T-helper 1 cell (primary cell): ENCODE data around the gene DDX23.
"Not testable (repeated sequence)": the region's sequence is repeated elsewhere in the genome, so short reads cannot be mapped to it uniquely, and the experiment has no call there.

Experiments
- DNase-seq, 5 donors: peaks; one replicate each; pipeline ENCODE4 v3.0.0-alpha.2; 2012 to 2020

Gene DDX23

DNA sequence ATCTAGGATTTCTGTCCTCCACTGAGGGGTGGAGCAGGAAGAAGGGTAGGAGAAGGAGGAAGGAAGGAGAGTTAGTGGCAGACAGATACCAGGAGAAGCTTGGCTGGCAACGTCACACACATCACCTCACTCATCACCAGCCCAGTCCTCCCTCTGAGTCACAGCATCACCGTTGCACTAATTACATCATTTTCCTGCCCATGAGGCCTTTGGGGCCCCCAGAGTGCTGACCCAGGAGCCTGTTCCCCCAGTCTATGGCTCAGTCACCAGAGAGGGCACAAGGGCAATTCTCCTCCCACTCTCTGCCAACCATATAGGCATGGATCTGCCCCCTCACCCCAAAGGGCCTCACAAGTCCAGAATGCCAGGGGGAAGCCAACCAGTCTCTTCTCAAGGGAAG lies 9.1 kb upstream of the DDX23 start:
- peak in 1 of 5 donors; percentile 20 for DNase-seq

DNA sequence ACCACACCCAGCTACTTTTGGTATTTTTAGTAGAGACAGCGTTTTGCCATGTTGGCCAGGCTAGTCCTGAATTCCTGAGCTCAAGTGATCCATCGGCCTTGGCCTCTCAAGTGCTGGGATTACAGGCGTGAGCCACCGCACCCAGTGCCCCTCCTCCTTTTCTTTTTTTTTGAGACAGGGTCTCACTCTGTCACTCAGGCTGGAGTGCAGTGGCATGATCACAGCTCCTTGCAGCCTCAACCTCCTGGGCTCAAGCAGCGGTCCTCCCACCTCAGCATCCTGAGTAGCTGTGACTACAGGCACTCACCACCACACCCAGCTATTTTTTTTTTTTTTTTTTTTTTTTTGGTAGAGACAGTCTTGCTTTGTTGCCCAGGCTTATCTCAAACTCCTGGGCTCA lies 8.3 kb upstream of the DDX23 start:
- DNase-seq: not testable (repeated sequence)

DNA sequence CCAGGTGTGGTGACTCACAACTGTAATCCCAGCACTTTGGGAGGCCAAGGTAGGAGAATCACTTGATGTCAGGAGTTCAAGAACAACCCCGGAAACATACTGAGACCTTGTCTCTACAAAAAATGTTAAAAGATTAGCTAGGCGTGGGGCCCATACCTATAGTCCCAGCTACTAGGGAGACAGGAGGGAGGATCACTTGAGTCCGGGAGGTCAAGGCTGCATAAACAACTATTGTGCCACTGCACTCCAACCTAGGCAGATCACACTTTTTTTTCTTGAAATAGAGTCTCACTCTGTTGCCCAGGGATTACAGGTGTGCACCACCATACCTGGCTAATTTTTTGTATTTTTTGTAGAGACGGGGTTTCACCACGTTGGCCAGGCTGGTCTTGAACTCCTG lies 7.6 kb upstream of the DDX23 start:
- DNase-seq: no peak

DNA sequence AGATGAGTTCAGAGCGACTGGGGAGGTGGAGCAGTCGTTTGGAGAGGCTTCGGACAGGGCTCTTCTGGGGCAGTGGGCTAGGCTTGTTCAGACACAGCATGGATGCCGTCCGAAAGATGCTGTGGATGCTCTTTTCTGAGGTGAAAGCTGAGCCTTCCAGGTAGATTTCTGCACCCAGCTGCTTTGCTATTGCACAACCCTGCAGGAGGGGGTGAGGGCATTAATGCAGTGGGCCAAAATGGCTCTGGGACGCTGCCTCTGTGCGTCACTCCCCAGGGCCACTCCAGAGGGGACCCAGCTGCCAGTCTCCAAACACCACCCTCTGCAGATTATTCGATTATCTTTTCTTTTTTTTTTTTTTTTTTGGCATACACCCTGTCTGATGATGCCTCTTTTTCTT lies 6.1 kb upstream of the DDX23 start:
- DNase-seq: no peak

DNA sequence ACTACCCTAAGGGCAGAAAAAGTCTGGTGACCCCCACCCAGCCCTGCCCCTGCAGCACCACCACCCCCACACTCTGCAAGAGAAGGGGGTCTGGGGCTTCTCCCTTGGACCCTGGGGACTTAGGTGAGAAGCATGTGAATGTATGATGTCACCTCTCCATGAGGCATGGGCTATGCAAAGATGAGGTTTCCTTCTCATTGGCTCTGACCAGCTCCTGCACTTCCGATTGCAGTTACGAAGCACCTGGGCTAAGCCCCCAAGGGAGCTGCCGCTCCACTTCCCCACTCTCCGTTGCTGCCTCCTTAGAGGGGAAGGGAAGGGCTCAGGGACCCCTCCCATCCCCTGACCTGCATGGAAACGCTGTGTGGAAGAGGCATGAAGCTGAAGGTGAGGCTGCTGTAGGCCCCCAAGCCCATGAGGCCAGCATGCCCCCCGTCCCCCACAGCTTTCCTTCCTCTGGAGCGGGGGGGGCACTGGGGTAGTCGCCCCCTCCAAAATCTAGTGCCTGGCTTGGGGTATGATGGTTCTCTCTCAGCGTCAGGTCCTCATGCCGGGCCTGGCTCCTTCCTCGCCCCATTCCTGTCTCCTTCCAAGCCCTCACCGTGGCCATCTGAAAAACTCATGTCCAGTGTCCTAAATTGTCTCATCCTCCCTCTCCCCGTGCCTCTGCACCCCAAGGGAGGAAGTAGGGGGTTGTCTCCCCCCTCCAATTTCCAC lies 5.5 kb upstream of the DDX23 start:
- no peak for DNase-seq

DNA sequence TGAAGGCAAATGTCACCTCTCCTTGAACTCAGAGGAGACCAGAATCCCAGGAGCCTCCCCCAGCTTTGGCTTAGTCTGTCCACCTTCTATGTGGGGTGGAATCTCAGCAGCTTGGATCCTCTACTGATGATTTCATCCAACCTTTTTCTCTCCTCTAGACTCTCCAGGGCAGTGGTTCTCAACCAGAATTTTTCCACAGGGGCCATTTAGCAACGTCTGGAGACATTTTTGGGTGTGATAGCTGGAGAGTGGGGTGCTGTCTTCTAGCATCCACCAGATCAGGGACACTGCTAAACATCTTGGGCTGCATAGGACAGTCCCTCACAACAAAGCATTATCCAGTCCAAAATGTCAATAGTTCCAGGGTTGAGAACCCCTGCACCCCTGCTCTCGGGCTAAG lies 4.4 kb upstream of the DDX23 start:
- DNase-seq: no peak

DNA sequence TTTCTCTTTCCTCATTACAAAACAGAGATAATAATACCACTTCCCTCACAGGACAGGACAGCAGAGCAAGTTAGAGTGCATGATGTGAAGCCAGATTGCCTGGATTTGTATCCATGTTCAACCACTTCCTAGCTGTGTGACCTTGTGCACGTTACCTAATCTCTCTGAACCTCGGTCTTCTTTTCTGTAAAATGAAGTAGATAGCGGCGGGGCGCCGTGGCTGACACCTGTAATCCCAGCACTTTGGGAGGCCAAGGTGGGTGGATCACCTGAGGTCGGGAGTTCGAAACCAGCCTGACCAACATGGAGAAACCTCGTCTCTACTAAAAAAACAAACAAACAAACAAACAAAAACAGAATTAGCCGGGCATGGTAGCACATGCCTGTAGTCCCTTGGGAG lies 3.0 kb upstream of the DDX23 start:
- DNase-seq: not testable (repeated sequence)

DNA sequence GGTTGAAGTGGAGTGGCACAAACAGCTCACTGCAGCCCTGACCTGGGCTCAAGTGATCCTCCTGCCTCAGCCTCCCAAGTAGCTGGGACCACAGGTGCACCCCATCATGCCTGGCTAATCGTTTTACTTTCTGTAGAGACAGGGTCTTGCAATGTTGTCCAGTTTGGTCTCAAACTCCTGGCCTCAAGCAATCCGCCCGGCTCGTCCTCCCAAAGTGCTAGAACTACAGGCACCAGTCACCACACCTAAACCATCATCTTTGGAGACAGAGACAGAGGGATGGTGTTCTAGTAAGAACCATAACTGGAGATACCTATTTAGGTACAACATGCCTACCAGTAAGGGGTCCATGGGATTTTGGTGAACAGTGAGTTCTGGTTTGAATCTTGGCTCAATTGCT lies 2.5 kb upstream of the DDX23 start:
- no peak for DNase-seq

DNA sequence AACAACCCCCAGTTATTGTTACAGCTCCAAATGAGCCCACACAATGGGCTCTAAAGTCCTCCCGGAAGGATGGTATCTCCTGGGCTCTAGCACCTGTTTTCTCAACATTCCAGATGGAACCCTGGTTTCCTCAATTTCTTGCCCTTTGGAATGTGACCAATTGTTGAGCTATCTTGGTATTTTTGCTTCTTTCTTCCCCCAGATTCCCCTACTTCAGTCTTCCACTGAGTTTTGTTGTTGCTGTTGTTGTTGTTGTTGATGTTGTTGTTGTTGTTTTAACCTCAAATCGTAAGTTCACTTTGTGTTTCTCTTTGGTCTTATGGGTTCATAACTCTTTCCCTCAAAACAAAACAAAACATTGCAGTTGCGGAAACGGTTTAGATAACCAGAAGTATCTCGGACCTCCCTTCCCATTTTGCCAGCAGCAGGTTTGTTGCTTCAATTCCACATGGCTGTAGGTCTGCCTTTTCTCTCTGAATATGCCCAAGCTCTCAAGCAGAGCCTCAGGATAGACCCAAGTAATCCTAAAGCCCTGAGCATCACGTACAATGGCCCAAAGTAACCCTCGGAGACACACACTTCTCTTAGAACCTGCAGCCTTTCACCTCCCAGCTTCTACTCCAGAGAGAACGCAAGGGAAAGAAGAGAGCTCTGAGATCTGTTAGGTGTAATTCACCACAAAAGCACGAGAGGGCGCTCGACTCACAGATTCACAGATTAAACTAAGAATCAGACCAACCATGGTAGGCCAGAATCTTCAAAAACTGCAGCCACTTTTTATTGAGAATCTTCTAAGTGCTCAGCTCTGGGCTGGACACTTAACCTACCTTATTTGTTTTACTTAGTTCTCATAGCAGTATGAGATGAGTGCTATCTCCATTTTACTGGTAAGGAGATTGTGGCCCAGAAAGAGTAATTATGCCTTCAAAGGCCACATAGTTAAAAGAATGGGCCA lies 1.0 kb upstream of the DDX23 start:
- DNase-seq: peak; percentile 60 to 89 (median 86)

DNA sequence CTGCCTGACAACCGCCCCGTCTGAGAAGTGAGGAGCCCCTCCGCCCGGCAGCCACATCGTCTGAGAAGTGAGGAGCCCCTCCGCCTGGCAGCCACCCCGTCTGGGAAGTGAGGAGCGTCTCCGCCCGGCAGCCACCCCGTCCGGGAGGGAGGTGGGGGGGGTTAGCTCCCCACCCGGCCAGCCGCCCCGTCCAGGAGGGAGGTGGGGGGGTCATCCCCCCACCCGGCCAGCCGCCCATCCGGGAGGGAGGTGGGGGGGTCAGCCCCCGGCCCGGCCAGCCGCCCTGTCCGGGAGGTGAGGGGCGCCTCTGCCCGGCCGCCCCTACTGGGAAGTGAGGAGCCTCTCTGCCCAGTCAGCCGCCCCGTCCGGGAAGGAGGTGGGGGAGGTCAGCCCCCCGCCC lies 9.9 kb downstream of the DDX23 start:
- not testable (repeated sequence) for DNase-seq

DNA sequence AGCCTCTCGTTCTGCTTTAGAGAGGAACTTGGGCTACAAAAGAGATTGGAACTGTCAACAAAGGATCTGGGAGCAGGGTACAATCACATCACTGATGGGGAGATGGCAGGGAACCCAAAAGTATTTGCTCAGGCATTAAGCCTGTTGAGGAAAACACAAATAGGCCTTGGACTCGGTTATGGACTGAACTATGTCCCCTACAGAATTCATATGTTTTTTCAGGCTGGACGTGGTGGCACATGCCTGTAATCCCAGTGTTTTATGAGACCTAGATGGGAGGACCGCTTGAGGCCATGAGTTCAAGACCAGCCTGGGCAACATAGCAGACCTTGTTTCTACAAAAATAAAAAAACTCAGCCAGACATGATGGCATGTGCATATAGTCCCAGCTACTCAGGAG lies 13.9 kb downstream of the DDX23 start:
- no peak for DNase-seq

DNA sequence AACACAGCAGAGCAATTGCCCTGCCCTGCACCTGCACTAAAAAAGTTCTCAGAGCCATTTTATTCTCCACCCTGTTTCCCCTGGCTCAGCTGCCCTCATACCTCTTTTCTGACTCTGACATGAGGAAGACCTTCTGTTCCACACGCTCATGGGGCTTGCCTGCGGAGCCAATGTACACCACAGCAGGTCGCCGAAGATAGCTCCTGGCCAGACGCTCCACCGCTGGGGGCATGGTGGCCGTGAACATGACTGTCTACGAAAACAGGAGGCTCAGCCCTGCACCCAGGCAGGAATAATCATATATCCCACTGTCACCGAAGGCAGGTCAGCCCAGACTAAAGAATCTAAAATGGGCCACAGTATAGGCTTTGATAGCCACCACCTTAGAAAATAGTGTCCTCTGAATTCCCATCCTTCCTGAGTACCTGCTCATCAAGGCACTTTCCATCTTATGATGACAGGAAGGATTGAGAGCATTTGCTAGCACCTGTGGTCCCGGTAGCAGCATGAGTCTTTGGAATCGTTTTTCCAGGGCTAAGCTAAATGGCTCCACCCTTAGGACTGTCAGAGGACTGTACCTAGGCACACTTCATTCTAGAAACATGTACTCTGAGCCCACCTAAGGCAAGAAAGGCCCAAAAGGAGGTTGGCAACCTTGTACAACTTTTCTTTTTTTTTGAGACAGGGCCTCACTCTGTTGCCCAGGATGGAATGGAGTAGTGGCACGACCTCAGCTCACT lies 19.5 kb downstream of the DDX23 start:
- no peak for DNase-seq

DNA sequence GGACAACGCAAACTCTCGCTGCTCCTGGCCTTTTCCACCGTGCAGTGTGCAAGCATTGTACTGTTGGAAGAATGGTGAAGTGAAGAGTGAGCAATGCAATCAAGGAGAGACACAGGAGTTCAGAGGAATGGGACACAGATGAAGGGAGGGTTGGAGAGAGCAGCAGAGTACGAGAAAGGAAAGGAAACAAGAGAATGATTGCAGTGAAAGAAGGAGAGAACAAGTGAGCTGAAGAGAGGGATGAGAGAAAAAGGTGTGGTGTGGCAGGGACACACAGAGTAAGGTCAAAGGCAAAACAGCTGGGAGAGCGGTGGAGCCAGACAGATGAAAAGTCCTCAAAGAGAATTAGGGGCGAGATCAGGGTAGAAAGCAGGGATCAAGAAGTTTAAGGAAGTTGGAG lies 20.7 kb downstream of the DDX23 start:
- no peak for DNase-seq

DNA sequence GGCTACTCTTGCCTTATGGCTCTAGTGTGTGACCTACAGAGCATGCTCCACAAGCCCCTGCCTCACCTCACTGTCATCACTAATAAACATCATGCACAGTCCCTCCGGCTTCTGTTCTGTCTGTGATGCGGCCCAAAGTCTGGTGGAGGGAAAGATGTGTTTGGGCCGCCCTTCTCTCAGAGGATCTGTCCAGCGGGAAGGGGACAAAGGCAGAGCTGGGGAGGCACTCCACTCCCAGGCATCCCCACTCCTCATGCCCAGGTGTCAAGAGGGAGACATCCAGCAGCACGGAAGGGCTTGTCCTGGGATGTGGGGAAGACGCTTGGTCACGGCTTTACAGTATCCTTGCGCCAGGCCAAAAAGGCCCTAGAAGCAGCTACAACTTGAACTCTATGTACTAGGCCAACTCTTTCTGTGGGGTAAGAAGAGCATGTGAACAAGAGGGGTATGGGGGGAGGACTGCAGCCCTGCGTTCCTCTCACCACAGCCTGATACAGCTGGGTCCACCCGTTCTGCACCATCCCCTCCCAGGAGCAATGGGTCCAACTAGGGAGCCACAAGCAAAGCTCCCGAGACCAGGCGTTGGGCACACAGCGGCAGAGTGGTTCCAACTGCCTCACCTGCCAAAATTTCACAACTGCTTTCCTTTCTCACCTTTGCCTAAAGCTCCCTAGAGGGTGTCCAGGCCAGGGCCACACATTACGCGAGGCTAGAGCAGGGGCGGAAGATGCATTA lies 23.0 kb downstream of the DDX23 start:
- no peak for DNase-seq

DNA sequence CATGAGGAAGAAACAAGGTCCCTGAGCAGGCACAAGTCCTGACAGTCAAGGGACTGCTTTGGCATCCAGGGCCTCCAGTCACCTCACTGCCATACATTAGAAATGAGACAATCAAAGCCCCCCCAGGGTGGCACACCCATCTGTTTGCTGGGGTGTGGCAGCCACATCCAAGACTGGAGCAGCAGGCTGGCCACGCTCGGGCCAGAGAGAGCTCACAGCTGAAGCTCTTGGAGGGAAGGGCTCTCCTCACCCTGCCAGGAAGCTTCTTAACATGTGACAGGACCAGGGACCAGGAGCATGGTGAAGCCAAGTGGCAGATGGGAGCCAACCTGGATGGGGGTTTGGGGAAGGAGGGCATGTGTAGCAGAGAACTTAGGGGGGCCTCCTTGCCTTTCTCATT lies 23.7 kb downstream of the DDX23 start:
- DNase-seq: no peak

DNA sequence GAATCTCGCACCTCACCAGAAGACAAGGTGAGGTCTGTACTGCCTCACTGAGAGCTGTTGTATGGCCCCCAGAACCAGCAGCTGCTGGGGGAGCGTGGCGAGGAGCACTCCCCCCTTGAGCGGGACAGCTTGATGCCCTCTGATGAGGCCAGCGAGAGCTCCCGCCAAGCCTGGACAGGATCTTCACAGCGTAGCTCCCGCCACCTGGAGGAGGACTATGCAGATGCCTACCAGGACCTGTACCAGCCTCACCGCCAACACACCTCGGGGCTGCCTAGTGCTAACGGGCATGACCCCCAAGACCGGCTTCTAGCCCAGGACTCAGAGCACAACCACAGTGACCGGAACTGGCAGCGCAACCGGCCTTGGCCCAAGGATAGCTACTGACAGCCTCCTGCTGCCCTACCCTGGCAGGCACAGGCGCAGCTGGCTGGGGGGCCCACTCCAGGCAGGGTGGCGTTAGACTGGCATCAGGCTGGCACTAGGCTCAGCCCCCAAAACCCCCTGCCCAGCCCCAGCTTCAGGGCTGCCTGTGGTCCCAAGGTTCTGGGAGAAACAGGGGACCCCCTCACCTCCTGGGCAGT lies 24.4 kb downstream of the DDX23 start:
- no peak for DNase-seq

DNA sequence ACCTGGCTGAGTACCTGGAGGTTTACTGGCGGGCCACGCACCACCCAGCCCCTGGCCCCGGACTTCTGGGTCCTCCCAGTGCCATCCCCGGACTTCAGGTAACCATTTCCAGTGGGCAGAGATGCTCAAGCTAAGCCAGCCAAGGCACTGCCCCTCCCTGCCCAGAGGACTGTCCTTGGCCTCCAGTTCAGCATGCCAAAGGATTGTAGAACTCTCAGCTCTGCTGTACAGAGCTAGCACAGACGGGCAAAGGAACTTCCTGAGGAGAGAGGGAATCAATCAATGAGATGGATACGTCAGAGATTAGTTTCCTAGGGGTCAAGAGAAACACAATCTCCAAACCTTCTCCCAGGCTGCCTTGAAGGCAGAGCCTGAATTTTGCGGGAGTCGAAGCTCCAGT lies 24.9 kb downstream of the DDX23 start:
- no peak for DNase-seq

DNA sequence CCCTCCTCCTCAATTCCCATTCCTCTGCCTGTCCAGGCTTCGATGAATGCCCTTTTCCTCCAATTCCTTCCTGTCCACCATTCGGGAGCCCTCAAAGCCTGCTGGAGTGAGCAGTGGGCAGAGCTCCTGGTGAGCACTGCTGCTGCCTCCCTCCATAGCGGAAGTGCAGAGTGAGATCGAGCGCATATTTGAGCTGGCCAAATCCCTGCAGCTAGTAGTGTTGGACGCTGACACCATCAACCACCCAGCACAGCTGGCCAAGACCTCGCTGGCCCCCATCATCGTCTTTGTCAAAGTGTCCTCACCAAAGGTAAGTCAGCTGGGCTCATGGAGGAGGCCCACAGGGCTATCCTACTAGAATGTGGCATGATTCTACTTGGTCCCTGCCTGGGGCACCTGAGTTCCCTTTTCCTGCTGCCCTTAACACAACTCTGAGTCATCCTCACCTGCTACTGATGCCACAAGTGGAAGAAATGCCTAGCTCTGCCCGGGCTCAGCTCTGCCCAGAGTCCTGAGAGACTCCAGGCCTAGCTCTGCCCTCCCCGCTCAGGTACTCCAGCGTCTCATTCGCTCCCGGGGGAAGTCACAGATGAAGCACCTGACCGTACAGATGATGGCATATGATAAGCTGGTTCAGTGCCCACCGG lies 25.6 kb downstream of the DDX23 start:
- DNase-seq: no peak

DNA sequence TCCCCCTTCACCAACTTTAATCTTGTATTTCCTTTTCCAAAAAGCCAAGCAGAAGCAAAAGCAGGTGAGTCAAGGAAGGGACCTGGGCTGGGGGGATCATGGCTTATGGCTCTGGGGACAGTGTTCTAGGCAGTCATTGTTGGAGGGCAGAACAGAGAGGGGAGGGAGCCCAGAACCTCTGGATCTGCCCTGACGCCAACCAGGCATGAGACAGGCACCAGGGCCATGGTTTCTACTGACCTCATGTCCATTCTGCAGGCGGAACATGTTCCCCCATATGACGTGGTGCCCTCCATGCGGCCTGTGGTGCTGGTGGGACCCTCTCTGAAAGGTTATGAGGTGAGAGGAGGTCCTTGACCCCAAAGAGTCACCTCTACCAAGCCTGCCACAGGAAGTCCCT lies 27.1 kb downstream of the DDX23 start:
- no peak for DNase-seq

DNA sequence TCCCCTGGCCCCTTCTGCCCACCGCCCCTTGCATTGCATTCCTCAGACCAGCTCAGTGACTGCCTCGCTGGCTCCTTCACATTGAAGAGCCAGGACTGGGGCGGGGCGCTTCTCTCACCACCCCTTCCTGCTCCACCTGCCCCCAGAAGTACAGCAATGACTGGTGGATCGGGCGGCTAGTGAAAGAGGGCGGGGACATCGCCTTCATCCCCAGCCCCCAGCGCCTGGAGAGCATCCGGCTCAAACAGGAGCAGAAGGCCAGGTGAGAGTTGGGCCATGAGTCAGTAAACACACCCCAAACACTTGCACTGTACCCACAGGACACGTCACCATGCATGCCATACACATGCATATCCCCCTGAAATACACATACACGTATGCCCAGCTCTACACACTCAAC lies 27.9 kb downstream of the DDX23 start:
- DNase-seq: peak in 1 of 5 donors; percentile 50

DNA sequence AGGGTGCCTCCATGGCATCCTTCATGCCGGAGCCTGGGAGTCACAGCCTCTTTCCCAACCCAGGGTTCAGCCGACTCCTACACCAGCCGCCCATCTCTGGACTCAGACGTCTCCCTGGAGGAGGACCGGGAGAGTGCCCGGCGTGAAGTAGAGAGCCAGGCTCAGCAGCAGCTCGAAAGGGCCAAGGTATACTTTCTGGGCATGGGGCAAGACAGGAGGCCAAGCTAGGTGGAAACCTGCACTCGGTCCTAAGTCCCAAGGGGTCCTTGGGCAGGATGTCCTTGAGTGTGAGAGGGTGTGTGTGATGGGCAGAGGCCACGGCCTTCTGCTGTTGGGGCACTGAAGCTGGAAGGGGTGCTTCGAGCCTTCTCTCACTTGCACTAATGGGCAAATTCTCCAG lies 28.7 kb downstream of the DDX23 start:
- no peak for DNase-seq

DNA sequence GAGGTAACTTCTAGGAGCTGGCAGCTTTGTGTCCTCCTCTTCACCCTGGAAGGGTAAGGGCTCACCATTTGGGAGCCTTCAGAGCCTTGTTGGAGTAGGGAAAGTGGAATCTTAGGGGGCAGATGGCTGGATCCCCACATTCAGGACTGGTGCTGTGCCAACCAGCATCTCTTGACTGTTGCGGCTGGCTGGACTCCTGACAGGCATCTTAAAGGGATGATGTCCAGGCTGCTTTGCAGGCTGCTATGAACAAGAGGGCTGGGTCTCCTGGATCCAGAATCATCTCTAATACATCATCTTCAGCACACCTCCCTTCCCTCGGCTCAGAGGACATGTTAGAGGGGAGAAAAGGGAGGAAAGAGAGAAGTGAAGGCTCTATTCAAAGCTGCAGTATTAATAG lies 29.3 kb downstream of the DDX23 start:
- DNase-seq: no peak
